GM19463 (cell line): ENCODE data around the gene INSYN2A.

Experiments
- ATAC-seq: cut with Tn5 transposase; IDR thresholded peaks from one replicate; pipeline ENCODE4 v1.9.1; 2021; ENCODE audit warnings: mild to moderate bottlenecking, moderate library complexity; ENCODE audit not compliant: unreplicated experiment

INSYN2A gene, protein sequence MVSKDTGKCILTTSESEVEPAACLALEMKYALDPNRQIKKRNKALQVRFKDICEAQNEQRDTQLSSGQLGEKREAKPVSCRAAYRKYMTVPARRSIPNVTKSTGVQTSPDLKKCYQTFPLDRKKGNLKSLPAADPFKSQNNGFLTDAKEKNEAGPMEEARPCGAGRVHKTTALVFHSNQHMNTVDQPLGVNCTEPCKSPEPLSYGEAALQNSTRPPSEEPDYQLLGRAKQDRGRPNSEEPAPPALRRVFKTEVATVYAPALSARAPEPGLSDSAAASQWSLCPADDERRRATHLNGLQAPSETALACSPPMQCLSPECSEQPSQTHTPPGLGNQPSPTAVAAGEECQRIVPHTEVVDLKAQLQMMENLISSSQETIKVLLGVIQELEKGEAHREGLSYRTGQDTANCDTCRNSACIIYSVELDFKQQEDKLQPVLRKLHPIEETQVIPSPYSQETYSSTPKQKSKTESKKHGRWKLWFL

DNA sequence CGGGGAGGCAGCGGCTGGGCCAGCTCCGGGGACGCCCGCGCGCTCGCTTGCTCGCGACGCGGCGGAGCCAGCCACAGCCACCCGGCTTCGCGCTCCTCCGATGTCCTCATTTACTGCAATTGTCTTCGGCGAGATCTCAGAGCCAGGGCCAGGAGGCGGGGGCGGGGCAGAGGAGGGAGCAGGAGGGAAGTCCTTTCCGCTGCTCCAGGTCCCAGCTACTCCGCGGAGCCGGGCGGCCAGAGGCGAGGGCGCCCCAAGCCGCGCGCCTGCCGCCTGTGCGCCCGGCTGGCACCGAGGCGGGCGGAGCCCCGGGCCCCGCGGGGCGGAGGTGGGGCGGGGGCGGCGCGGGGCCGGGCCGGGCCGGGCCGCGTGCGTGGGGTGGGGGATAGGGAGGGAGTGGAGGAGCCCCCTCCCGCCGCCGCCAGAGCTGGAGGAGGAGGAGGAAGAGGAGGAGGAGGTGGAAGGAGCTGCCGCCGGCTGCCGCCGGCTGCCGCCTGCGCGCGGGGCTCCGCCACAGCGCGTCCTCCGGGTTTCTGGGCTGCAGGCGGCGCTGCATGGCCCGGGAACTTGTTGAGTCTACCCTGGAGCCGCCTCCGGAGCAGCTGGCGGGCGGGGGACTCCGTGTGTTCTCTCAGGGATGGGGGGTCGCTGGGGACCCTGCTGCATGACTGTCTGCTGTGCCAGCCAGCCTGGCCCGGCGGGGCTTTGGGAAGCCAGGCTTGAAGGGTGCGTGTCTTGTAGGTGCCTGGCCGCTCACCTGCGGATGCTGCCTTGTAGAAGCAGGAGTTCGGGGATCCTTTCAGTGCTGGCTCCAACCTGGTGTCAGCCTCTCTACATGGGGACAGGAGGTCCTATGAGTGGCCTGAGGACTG lies at the start of gene INSYN2A:
INSYN2A (minus strand) TSS at position 310 of the 872 bp plus-strand sequence. CDS start 20,196 bp downstream, outside the sequence.
- no peak for ATAC-seq

DNA sequence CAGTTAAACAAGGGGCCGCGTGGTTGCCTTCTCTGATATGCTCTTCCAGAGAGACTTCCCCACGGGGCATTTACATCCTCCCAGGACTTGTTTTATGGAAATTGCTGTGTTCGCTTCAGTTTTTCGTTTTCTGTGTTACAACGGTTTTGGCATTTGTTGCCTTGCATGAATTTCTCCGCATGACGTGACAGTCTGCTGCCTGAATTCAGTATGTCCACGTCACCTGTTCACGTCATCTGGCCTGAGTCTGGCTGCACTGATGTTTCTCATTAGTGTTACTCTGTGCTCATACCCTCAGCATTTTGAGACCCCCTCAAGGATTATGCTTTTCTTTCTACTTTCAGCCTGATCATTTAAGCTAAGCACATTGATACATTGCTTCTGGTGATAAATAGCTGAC lies 49.1 kb upstream of the INSYN2A start:
- ATAC-seq = no peak

DNA sequence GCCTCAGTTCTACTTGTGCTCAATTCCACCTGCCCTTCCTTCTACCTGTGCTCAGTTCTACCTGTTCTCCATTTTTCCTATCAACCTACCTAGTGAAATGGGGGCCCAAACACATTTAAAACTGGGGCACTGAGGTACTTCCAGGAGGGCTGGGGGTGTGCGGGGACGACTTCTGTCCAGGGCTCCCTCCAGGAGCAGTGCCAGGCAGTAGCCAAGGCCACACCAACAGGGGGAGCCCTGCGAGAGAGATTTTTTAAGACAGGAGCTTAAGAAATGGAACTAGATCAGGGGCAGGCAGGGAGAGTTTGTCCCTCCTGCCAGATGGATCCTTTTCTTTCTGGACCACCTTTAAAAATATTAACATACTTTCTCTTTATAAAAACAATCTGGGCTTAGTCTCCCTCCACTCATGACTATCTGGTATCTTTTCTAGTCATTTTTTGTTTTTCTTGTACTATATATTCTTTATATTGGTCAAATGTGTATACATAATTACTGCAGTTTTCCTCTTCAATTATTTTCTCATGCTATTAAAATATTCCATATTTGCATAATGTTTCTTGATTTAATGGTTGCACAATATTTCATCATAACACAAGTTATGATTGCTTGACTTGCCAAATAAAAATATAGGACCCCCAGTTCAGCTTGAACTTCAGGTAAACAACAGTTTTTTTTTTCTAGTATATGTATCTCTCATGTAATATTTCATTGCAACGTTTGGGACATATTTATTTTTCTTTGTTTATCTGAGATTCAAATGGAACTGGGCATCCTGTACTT lies 47.3 kb upstream of the INSYN2A start:
- no peak for ATAC-seq

DNA sequence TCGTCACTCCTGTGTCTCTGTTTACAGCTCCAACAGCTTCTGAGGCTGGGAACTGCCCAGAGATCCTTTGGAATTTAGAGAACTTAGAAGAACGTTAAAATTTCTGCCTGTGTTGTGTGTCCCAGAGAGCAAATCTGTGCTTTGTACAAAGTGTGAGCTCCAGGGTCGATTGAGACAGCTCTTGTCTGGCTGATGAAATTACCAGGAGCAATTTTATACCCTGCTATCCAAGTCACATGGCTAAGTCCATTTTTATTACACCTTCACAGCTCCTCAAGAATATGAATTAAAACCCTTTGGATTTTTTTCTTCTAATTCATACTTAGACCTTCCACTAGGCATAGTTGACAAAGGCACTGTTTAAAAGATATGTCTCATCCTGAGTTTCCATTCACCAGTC lies 46.5 kb upstream of the INSYN2A start:
- no peak for ATAC-seq

DNA sequence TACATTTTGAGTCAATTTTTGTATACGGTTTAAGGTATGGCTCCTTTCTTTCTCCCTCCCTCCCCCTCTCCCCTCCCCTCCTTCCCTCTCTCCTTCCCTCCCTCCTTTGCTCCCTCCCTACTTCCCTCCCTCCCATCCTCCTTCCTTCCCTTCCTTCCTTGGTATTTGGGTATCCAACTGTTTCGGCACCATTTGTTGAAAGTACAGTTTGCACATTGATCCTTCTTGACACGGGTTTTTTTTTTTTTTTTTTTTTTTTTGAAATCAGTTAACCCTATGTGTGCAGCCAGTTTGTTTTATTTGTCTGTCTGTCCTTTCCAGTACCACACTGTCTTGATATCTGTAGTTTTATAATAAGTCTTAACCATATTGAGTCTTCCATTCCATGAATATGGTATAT lies 39.9 kb upstream of the INSYN2A start:
- no peak for ATAC-seq

DNA sequence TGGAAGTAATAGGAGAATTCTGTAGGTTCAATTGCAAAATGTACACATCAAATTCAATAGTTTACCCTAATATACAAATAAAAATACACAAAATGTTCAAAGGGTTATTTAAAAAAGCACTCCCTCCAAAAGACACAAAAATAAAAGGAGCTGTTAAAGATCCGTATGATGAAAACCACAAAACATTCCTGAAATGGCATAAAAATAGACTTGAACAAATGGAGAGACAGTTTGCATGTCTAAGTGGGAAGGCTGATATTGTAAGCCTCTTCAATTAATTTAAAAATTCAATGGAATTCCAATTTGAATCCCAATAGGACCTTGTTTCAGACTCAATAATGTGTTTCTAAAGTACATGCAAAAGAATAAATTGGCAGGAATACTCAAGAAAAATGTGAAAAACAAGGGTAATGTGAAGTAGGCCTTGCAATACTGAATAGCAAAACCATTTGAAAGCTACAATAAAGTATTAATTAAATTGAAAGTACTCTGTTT lies 38.0 kb upstream of the INSYN2A start:
- ATAC-seq = no peak

DNA sequence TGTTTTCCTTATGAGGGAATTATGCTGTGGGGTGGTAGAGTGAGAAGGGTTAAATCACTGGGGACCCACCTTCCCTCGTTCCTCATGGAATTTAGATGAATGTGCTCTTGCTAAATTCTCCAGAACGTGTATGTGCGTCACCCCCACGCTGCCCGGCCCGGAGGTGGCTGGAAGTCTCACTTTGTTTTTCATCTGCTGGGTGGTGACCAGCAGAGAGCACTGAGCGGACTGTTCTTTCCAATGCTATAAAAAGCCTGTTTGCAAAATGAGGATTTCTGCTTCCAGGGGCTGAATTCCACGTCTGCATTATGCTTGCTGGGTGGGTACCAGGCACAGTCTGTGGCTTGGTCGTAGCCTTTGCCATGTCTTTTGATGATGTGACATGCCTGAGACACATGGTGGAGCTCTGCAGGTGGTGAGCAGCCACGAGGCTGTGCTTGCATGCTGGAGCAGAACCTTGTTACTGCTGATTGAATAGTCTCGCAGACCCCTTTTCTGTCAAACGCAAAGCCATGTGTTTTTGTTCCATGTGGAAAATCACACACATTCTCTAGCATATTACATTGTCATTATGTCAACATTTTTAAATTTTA lies 31.9 kb upstream of the INSYN2A start:
- ATAC-seq = no peak

DNA sequence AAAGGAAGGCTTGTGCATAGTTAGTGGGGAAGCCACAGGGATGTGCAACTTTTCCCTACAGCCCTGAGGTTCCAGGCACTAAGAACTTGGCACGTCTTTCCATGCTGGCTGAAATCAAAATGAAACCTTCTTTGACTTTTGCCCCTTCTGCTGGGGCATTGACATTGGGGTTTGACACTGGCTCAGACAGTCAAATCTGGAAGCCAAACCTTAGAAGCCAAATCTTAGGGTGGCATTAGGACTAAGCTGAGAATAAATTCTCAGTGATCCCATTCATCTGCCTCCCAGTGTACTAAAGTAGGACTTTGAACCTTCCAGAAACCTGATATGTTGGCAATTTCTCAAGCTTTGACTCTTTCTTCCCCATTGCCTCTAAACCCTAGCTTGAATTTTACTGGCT lies 31.3 kb upstream of the INSYN2A start:
- no peak for ATAC-seq

DNA sequence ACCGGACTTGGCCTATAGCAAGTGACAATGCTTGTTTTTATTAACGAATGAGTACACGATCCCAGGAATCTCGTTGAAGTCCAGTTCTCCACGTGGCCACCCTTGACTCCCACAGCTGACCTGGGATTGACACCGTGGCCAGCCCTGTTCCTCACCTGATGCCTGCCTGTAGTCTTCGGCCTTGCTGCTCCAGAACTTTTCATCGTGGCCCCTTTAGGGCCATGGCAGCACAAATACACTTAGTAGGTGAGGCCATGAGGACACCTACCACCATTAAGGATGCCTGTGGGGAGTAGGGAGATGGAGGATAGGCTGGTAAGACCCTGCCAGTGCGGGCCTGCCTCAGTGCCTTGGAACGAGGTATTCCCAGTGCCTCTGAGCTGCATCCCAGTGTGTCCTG lies 30.6 kb upstream of the INSYN2A start:
- no peak for ATAC-seq

DNA sequence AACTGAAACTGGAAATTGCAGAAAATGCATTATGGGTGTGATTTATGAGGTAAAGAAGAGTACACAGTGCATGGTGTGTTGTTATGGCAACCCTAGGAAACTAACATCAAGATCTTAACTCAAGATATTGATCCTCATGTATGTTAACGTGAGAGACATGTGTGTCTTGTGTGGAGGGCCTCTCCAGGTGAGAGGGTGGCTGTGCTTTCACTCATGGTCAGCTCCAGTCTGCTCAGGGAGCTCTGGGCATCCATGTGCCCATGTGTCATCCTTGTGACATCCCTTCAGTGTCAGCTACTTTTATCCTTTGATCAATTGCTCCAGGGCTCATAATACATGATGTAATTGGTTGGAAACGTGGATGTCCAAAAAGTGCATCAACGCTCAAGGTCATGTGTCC lies 24.9 kb upstream of the INSYN2A start:
- ATAC-seq = no peak

DNA sequence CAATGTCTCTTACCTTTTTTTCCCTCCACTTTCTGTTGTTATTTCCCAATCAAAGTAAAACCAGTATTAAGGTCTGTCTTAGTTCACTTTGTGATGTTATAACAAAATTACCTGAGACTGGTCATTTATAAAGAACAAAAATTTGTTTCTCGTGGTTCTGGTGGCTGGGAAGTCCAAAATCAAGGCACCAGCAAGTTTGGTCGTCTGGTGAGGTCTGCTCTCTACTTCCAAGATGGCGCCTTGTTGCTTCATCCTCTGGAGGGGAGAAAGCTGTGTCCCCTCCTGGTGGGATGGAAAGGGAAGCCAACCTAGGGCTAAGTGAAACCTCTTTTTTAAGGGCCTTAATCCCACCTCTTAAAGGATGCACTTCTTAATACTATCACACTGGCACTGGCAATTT lies 22.3 kb upstream of the INSYN2A start:
- ATAC-seq = no peak

DNA sequence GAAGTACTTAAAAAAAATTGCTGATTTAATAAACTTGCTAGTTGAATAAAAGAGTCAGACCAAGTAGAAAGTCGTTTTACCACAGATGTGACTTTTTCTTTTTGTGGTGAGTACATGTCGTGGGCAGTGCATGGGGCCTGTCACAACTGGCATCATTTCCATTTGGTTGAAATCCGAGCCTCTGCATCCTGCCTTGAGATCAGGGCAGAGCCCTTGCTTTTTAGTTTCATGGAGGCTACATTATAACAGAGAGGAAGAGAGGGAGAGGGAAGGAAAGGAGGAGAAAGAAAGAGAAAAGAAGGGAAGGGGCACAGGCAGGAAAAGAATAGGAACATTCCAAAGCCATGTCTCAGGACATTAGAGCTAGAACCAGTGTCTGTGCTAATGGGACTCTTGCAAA lies 20.4 kb upstream of the INSYN2A start:
- ATAC-seq = no peak

DNA sequence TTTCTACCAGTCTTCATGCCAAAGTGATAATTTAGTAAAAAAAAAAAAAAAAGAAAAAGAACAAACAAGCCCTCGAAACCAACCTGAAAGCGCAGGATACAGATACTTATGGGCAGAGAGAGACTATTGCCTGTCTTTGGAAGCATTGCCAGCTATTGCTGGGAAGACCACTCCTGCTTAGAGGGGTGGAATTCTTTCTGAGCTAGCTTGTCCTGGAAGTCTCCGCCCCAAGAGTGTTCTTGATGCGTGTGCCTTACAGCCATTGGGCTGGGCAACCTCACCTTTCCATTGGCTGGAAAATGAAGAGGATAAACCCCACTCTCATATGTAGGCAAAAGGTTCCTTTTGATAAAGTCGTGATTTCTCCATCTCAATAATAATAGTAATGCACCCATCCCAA lies 19.9 kb upstream of the INSYN2A start:
- ATAC-seq = no peak

DNA sequence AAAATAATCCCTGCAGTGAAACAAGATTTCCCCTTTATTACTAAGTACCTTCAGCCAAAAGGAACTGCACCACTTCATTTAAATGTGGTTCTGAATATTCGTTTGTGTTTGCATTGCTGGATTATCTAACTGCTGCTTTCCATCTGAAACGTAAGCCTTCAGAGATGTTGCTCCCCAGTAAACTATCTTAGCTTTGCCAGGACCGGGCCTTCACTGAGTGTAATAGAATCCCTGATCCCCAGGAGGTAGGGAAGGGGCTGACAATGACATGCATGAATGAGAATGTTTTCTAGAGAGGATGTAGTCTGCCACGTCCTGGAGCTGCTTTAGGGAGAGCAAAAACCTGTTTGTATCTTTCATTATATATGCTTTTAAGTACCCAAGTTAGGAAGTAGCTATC lies 19.5 kb upstream of the INSYN2A start:
- no peak for ATAC-seq

DNA sequence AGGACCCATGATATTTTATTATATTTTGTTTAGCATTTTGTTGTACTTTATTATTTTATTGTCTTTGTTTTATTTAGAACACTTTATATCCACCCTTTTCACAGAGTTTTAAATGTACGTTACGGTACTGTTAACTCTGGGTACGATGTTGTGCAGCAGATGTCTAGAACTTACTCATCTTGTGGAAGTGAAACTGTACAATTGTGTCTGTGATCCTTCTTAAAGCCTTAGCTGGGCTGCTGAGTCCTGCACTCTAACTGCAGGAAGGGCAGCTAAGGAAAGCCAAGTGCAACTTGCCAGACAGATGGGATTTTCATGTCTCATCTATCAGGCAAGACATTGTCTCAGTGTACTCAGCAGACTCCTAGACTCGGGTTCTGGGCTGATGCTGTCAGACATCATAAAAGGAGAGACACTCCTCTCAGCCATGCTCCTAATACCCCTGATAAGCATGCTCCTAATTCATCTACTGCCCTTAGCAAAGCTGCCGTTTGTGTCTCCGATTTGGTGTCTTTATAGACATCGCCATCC lies 14.6 kb upstream of the INSYN2A start:
- ATAC-seq = peak; percentile 85

DNA sequence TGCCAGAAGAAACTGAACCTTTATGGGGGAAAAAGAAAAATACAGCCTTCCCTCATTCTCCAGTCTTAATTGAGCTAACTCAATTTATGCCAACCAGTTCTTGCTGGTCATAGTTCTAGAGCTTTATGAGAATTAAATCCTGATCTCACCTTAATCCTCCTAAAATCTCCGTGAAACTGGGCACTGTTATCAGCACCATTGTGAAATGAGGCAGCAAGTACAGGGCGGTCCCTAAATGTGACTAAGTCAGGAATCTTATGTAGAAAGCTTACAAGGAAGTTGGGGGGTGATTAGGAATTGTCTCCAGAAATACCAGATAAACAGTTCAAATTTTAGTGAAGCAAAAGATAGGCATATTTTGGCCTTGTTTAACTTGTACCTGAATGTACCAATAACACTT lies 10.7 kb upstream of the INSYN2A start:
- no peak for ATAC-seq

DNA sequence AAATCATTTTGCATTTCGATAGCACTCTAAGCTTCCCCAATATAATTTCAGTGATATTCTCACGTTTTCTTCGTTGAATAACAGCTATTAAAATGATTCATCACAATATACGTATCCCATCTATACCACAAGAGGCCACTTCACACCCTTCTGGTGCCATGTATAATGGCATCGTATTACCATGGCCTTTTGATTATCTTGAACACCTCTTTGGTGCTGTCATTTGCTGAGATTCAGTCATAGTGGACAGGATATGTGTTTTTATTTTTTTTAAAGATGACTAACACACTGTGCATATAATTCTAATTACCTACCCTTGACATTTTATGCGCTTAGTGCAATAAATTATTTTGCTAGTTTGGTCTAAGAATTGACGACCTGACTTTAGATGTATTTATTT lies 6.7 kb upstream of the INSYN2A start:
- no peak for ATAC-seq

DNA sequence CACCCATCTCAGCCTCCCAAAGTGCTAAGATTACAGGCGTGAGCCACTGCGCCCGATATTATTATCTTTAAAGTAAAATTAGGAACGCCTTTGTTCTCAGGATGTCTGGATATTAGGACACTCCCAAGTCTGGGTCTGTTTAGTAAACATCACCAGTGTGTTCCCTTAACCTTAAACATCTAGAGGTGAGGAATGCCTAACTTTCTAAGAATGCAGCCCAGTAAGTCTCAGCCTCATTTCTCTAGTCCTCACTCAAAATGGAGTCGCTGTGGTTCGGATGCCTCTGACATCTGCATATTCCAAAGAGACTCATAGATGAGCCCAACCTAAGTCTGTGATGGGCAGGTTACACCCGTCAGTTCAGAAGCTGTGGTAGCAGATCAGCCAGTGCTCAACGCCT lies 4.3 kb upstream of the INSYN2A start:
- ATAC-seq = no peak

DNA sequence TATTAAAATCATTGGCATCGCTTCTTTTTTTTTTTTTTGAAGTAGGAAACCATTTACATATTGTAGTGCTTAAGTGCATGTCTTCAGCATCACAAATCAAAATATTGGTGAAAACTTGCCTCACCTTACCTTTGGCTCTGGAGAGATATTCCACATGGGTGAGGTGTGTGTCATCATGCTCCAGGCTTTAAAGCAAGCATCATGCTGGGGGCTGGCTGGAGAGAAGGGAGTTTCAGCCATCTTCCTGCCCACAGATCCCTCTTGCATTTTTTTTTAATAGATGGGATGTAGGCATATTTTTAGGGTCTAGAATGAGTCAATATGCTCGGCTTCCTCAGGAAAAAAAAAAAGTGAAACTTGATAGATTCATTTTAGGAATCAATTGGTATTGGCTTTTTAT lies 2.3 kb upstream of the INSYN2A start:
- ATAC-seq = no peak

DNA sequence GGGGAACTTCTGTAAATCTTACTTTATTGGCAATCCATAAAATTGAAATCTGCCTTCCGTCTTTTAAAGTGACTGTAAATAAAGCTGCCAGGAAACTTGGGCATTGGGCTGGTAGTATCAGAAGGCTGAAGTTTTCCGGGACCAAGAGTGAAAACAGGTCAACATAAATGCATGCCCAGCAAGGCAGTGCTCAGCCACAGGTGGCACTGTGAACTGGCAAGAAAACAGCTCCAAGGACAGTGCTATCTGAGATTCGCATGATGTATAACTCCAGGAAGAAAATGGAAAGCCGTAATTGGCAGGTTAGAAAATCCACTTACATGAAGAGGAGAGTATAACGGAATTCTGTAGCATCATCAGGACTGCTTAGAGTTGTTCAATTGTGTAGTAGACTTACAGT lies 1.9 kb upstream of the INSYN2A start:
- no peak for ATAC-seq

DNA sequence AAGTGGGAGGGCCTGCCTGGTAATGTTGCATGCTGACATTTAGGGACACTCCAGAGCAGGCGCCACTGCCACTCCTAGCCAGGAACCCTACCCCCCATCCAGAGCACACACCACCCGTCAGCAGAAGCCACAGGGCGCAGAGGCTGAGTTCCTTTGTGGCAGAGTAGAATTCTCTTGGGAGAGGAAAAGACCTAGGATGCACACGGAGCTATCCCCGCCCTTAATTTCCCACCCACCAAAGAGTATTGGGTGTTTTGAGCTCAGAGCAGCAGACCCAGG lies 702 bp upstream of the INSYN2A start:
- ATAC-seq = no peak
